Measurements from ENCODE around the gene CXXC1. TPM values are rescaled to one million over a fixed set of nuclear protein-coding genes. Genes with fewer than 3 reads are reported as not detected.

Gene CXXC1
- total and polyA plus RNA-seq, 3 donors from 2014 or later = 73.4 to 137 (median 109) TPM

- no peaks in the 10 kb centered on the region for H3K36me3 ChIP-seq (ENCODE audit: low read depth, missing control alignments)
- WGBS, 2 donors = 89 to 94% methylated on average over 6 of the region's 6 CpGs
- H3K27ac ChIP-seq = no peak overlapping the region
- intact Hi-C loops (cut with DNase I; ENCODE audit: low total_unique reads) = no loop called here
- DNase-seq = no peak
- H3K27me3 ChIP-seq = no peaks in the 10 kb centered on the region
- H3K4me1 ChIP-seq = peaks cover 17% of the 10 kb centered on the region
- H3K4me3 ChIP-seq = no peak overlapping the region
- TF ChIP-seq, protein P1, sequence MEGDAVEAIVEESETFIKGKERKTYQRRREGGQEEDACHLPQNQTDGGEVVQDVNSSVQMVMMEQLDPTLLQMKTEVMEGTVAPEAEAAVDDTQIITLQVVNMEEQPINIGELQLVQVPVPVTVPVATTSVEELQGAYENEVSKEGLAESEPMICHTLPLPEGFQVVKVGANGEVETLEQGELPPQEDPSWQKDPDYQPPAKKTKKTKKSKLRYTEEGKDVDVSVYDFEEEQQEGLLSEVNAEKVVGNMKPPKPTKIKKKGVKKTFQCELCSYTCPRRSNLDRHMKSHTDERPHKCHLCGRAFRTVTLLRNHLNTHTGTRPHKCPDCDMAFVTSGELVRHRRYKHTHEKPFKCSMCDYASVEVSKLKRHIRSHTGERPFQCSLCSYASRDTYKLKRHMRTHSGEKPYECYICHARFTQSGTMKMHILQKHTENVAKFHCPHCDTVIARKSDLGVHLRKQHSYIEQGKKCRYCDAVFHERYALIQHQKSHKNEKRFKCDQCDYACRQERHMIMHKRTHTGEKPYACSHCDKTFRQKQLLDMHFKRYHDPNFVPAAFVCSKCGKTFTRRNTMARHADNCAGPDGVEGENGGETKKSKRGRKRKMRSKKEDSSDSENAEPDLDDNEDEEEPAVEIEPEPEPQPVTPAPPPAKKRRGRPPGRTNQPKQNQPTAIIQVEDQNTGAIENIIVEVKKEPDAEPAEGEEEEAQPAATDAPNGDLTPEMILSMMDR (IDR thresholded peaks at IDR 0.05) = no peak
- TF ChIP-seq POLR2A (IDR thresholded peaks at IDR 0.05) = no peak
- H3K9me3 ChIP-seq = no peaks in the 10 kb centered on the region
Measured at GRCh38 chr18:50277942-50278341, 9.6 kb downstream of the CXXC1 start.

GRCh38 chr18:50276452-50276851 is 11.0 kb downstream of the CXXC1 start:
- Histone ChIP-seq H3K4me3 (no peak overlapping the region), H3K36me3 (ENCODE audit: low read depth, missing control alignments) (no peaks in the 10 kb centered on the region), H3K27me3 (no peaks in the 10 kb centered on the region), H3K27ac (no peak overlapping the region), H3K4me1 (peaks cover 13% of the 10 kb centered on the region), H3K9me3 (no peaks in the 10 kb centered on the region)
- TF ChIP-seq, protein P1 (IDR thresholded peaks at IDR 0.05) = no peak
- no peak for TF ChIP-seq POLR2A (IDR thresholded peaks at IDR 0.05)
- WGBS, 2 donors = 84 to 90% methylated on average over 4 of the region's 4 CpGs
- intact Hi-C loops (cut with DNase I; ENCODE audit: low total_unique reads) = no loop called here
- DNase-seq = no peak

- H3K4me3 ChIP-seq = no peak overlapping the region
- intact Hi-C loops (cut with DNase I; ENCODE audit: low total_unique reads) = no loop called here
- no peaks in the 10 kb centered on the region for H3K36me3 ChIP-seq (ENCODE audit: low read depth, missing control alignments)
- peaks cover 12% of the 10 kb centered on the region for H3K4me1 ChIP-seq
- no peak overlapping the region for H3K27ac ChIP-seq
- TF ChIP-seq POLR2A (IDR thresholded peaks at IDR 0.05) = no peak
- TF ChIP-seq, protein P1 (IDR thresholded peaks at IDR 0.05) = no peak
- no peaks in the 10 kb centered on the region for H3K27me3 ChIP-seq
- H3K9me3 ChIP-seq = no peaks in the 10 kb centered on the region
- 92 to 97% methylated on average over 19 of the region's 19 CpGs for WGBS, 2 donors
- DNase-seq = no peak
Measured at GRCh38 chr18:50275503-50276036, 11.9 kb downstream of the CXXC1 start.

GRCh38 chr18:50274941-50275340 is 12.6 kb downstream of the CXXC1 start:
- Histone ChIP-seq H3K4me1 (peaks cover 6% of the 10 kb centered on the region), H3K9me3 (no peaks in the 10 kb centered on the region), H3K27me3 (no peaks in the 10 kb centered on the region), H3K4me3 (no peak overlapping the region), H3K27ac (no peak overlapping the region), H3K36me3 (ENCODE audit: low read depth, missing control alignments) (no peaks in the 10 kb centered on the region)
- TF ChIP-seq, protein P1 (IDR thresholded peaks at IDR 0.05) = no peak
- no peak for TF ChIP-seq POLR2A (IDR thresholded peaks at IDR 0.05)
- WGBS, 2 donors = 93 to 95% methylated on average over 8 to 10 of the region's 10 CpGs
- DNase-seq = no peak
- intact Hi-C loops (cut with DNase I; ENCODE audit: low total_unique reads) = no loop called here

DNA sequence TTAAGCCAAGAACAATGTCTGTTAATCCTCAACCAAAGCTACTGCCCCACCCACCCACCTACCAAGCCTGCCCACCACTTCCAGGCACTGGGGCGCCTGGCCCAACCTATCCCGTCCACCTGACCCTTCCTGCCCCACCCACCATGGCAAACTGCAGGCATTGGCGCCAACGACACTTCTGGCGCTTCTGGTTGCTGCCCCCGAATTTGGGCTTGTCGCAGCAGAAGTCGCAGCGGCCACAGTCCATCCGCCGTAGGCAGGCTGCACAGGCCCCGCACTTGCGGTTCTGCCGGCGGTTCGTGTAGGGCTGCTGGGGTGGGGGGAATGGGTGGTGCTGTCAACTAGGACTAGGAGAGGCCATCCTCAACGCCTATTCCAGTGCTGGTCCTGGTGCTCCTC is 13.4 kb downstream of the CXXC1 start:
- H3K4me1 ChIP-seq = no peaks in the 10 kb centered on the region
- intact Hi-C loops (cut with DNase I; ENCODE audit: low total_unique reads) = no loop called here
- no peaks in the 10 kb centered on the region for H3K36me3 ChIP-seq (ENCODE audit: low read depth, missing control alignments)
- no peak overlapping the region for H3K4me3 ChIP-seq
- H3K9me3 ChIP-seq = no peaks in the 10 kb centered on the region
- H3K27ac ChIP-seq = no peak overlapping the region
- H3K27me3 ChIP-seq = no peaks in the 10 kb centered on the region
- WGBS, 2 donors = 93 to 95% methylated on average over 8 to 17 of the region's 17 CpGs
- TF ChIP-seq POLR2A (IDR thresholded peaks at IDR 0.05) = no peak
- TF ChIP-seq, protein P1 (IDR thresholded peaks at IDR 0.05) = no peak
- DNase-seq = no peak
